Raji (cell line): Measurements from ENCODE around the gene ACTN4.

Source experiments
- POLR2A ChIP-seq: IDR thresholded peaks from 2 replicates; pipeline ENCODE4 v1.6.1; 2011; ENCODE audit warnings: low read depth, low read length, control low read depth; ENCODE audit not compliant: insufficient read depth

ACTN4 gene

DNA sequence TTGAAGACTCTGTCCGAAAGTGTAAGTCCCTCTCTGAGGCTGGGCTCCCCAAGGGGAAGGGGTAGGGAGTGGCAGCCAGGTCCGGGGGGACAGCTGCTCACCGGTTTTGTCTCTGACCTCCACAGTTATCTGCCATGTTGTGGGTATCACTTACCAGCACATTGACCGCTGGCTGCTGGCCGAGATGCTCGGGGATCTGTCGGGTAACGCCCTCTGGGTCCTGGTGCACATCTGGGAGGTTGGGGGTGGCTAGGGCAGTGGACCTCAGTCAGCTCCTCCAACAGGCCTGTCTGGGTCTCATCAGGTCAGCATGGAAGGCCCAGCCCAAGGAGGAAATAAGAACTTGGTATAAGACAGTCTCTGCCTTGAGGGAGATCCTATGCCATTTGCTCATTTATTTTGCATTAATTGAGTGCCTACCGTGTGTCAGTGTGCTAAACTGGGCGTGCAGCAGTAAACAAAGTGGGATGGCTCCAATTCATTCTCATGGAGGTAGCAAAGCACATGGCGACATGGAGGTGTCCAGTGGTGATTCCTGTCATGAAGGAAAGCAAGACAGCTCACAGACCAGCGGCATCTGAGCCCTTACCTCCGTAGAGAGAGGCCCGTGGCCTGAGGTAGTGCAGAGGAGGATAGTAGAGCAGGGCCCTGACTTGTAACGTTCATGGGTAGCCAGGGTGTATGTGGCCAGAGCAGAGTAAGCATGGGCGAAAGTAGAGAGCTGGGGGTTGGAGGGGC, 14.8 kb upstream of the ACTN4 start:
- no peak for TF ChIP-seq POLR2A

DNA sequence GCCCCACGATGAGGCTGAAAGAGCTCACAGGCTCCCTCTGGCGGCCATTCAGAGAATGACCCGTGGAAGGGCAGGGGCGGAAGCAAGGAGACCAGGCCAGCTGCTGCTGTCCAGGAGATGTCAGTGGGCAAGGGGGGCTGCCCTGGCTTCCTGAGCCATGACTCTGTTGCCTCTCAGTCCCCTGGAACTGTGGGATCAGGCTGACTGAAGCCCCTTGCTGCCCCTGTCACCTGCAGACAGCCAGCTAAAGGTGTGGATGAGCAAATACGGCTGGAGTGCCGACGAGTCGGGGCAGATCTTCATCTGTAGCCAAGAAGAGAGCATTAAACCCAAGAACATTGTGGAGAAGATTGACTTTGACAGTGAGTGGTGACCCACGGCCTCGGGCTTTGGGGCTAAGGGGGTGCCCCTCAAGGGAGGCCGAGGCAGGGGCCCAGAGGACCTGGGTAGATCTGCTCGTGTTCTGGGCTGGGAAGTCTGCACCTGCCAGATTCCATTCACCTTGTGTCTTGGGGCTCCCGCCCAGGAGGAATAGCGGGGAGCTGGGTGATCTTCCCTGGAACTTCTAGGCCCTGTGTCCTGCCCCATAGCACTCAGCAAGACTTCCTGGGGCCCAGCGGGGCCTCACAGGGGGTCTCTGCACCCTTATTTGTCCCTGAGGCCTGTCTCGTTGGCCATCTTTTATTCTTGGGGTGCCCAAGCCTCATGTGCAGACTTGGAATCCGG, 12.5 kb upstream of the ACTN4 start:
- TF ChIP-seq POLR2A, result no peak

DNA sequence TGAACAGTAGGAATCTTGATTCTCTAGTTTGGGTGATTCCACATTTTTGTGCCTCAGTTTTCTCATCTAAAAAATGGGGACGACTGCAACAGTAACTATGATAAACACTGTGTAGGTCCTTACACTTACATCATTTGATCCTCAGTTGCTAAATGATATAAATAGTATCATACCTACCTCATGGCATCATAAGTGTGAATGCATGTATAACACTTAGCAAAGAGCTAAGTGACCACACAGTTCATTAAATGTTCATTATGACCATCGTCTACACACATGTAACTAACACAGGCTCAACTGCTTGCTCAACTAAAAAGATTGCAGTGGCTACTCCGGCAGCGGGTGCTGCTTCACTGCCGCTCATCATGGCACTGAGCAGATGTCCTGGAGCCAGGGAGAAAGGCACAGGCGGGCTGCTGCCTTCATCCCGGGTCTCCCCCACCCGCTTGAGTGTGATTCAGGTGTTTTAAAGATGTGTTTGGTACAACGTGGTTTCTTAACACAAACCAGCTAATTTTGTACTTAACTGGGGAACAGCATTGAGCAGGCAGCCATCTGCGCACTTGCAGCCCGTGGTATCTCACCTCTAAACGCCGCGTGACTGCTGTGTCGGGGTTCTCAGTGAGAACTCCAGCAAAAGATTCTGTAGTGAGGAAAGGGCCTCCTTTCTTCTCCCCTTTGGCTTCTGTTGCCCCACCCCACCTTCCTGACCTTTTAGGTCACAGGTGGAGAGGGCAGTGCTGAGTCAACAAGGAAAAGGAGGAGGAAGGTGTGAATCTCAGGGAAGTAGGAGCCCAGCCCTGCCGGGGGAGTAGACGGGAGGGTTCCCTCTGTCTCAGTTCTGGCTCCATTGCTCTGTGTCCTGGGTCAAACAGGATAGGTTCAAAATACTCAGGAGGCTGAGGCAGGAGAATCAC, 11.7 kb upstream of the ACTN4 start:
- TF ChIP-seq POLR2A, result no peak

DNA sequence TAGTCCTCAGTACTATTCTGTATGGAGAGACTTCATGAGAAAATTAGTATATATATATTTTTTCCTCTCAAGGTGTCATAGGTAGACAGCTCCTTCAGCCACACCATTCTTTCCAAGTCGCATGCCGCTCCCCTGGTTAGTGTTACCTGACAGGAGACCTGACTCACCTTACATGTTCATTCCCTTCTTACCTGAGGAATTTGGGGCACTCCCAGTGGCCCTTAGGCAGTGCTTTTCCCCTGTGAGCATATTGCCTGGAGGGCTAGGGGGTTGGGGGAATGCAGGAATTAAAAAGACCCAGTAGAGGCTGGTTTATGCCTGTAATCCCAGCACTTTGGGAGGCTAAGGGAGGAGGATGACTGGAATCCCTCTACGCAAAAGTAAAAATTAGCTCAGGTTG, 9.0 kb upstream of the ACTN4 start:
- TF ChIP-seq POLR2A, result no peak

DNA sequence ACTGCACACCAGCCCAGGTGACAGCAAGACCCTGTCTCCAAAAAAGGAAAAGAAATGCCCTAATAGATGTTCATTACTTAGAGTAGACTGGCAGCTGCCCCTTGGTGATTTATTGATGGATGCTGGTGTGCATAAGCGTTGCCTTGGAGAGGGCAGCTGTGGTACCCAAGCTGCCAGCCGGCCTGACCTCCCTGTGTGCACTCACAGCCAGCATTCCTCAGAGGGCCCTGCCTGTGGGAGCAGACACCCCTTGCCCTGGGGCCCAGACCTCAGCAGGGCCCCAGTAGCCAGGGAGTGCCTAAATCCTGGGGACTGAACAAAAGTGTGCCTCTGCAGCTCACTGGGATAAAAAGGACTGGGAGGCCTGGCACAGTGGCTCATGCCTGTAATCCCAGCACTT, 7.8 kb upstream of the ACTN4 start:
- 0 out of 2 replicates have a peak, but pooled peaks have one; percentile 10 for TF ChIP-seq POLR2A

DNA sequence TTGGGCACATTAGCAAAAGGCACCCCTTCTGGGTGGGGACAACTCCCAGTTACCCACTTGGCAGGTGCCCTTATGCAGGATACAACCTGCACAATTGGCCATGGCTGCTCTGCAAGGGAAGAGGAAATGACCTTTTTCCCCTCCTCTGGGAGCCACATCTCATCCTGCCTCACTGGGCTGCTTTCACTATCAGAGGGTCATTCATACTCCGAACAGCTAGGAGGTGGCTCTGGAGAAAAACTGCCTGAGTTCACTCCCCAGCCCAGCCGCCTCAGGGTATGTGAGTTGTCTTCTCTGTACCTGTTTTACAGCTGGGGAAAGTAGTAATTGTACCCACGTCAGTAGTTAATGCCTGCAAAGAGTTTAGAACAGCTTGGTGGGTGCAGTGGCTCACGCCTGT, 7.1 kb upstream of the ACTN4 start:
- no peak for TF ChIP-seq POLR2A

DNA sequence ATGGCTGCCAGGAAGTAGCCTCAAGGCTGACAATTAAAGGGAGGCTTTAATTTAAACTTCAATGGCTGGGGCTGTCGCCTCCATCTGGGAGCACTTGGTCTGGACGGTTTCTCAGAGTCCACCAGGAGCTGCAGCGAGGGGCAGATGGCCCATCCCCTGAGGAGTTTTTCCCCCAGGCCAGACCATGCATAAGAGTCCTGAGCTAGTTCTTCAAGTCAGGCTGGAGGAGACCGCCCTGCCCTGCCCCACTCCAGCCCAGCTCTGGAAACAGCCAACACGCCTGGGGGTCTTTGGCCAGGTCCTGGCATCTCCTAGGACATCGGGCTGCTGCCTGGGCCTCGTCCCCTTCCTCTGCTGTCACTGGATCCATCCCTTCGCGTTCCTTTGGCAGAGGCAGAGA, 5.3 kb upstream of the ACTN4 start:
- TF ChIP-seq POLR2A, result no peak

DNA sequence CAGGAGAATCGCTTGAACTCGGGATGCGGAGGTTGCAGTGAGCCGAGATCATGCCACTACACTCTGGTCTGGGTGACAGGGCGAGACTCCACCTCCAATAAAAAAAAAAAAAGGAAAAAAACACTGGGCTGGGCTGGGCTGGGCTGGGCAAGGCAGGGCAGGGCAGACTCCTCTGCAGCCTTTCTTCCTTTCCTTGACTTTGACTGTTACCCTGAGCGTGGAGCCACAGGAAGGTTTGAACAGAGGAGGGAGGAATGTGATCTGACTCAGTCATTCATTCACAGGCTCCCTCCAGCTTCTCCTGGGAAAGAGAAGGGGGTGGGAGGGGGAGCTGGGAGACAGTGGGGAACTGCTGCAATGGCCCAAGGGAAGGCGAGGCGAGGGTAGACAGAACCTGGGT, 2.7 kb upstream of the ACTN4 start:
- TF ChIP-seq POLR2A, result no peak

DNA sequence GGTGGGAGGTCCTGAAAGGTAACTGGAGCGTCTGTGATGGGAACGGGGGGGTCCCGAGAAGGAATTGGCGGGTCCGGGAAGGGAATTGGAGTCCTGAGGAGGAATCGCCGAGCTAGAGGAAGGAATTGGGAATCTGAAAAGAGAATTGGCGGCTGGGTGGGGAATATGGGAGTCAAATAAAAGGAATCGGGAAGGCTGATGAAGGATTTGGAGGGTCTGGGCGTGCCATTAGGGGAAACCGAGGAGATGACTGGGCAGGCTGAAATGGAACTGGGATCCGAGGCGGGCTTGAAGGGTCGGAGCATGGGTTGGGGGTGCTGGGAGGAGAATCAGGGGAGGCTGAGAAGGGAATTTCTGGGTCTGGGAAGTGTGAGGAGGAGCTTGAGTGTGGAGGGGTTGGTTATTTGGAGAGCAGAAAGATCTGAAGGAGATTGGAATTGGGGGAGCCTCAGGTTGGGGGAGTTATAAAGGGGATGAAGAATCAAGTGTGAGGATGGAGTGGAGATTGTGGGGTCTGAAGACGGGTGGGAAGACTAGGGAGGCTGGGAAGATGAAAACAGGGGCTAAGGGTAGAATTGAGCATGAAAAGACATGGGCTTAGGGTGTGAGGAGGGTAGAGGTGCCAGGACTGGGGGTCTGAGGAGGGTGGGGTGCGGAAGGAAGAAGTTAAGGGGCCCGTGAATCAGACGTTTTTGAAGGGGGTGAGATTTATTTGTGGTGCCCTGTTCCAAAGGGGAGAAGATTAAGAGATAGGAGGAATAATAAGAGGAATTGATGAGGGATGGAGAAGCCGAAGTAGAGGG, 718 bp downstream of the ACTN4 start:
- no peak for TF ChIP-seq POLR2A

DNA sequence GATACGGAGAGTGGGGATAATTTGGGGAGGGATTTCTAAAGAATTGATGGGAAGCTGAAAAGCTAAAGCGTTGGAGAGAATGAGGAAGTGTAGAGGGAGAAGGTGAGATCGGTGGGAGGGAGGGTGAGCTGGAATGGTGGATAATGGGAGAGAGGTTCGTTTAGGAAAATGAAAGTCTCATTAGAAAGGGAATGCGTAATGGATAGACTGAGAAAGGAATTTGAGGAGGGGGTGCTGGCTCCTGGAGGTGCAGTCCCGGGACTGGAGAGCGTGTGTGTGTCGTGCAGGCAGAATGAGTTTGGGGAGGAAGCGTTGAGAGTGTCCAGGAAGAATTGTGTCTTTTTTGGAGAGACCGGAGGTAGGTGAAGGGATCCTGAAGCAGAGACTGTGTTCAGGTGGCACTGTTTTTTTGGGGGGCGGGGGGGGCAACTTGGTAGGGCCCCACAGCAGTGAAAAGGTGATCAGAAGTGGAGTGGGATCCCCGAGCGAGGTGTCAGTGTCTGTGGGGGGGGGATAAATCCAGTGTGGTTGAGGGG, 1.4 kb downstream of the ACTN4 start:
- no peak for TF ChIP-seq POLR2A

DNA sequence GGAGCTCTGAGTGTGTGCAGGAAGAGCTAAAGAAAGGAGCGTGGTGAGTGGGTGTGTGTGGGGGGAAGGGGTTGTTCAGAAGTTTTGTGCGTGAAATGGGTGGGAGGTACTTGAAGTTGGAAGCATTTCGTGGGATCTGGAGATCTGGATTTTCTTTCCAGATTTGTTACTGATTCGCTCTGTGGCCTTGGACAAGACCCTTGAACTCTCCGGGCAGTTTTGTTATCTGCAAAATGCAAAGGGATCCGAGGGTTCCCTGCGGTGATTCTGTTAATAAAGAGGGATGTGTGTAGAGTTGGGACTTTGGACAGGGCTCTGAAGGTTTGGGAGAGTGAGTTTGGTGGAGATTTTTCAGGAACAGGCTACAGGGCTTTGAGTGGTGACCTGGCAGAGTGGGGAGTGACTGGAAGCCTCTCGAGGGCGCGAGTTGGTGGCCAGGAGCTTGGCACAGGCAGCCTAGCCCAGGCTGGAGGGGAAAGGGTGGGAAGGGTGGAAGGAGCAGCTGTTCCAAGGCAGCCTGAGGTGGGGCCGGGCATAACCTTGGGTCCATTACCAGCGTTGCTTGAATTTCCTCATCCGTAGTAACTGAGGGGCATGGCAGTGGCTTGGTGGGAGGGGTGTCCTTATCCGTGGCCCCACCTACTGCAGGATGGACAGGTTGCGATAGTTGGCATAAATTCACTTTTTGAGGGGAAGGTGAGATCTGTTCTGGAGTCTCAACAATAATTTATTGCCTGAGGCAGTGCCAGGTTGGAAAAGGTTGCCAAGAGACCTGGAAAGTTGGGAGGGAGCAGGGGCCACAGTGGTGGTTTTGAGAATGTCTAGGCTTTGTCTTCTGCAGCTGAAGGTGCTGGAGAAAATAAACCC, 2.1 kb downstream of the ACTN4 start:
- TF ChIP-seq POLR2A, result no peak

DNA sequence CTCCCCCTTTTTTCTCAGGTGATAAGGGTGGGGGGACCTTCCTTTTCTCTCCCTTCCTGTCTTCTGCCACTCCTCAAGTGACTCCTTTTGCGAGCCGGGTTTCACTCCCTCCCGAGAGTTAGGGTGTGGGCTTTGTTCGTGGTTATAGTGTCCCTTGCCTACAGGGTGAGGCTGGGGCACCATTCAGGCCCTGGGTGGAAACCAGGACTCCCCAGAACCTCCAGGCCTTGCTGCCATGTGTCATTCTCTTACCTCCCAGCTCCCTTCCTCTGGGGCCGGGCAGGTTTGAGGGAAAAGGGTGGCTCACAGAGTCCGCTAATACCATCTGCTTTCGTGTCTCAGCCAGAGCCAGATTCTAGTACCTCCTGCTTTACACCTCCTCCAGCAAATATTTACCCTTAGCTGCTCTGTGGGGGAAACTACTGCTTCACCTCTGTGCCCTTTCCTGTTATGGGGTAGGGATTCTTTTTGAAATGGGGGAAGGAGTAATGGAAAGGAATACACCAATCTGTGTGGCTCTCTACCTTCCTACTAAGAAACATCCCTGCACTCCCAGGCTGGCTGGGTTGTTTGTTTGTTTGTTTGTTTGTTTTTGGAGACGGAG, 2.8 kb downstream of the ACTN4 start:
- TF ChIP-seq POLR2A, result no peak

DNA sequence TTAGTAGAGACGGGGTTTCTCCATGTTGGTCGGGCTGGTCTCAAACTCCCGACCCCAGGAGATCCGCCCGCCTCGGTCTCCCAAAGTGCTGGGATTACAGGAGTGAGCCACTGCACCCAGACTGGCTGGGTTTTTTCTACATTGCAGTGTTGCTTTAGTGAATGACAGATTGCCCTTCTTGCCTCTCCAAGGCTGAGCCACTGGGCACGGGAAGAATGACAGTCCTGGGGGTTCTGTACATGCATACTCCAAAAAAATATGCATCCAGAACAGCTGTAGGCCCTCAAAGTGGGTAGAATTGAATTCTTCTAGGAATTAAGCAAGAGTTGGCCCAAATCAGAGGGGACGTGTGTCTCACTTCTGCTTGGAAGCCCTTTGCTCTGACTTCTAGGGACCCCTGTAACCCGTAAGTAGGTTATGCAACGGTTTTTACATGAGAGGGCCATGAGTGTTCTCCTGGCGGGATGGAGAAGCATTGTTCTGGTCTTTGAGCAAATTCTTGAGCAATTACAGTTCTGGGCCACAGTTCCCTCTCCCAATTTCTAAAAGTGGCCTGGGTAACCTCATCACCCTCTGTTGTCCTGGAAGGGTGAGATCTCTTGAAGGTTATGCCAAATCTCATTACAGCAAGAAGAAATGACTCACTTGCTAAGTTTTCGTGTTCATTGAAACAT, 3.6 kb downstream of the ACTN4 start:
- TF ChIP-seq POLR2A, result no peak
